HepG2 (cell line): Measurements from ENCODE around the gene GRIK4.

ENCODE experiments used
- GTF2F1 ChIP-seq: fragments of 150-350 bp; IDR thresholded peaks from 2 replicates; pipeline ENCODE4 v1.6.1; 2014; ENCODE audit warnings: low read length
- MTA3 ChIP-seq: sonication (generic); formaldehyde crosslinking; IDR thresholded peaks from 2 replicates; pipeline ENCODE4 v1.4.0; 2020; ENCODE audit warnings: missing genetic modification reagents
- MYC ChIP-seq: sonication (generic); formaldehyde crosslinking; IDR thresholded peaks from 2 replicates; pipeline ENCODE4 v1.9.0; 2021; ENCODE audit warnings: missing genetic modification reagents, borderline replicate concordance
- RAD51 ChIP-seq: fragments of 450-650 bp; IDR thresholded peaks from 2 replicates; pipeline ENCODE4 v1.6.1; 2016; ENCODE audit warnings: borderline replicate concordance
- TF ChIP-seq, protein P1 (sequence below): sonication (generic); formaldehyde crosslinking; IDR thresholded peaks from 2 replicates; pipeline ENCODE4 v1.5.0; 2020; ENCODE audit warnings: mild to moderate bottlenecking, missing genetic modification reagents, moderate library complexity
- TF ChIP-seq, protein P2 (sequence below): sonication (generic); formaldehyde crosslinking; IDR thresholded peaks from 2 replicates; pipeline ENCODE4 v1.5.0; 2020; ENCODE audit warnings: missing genetic modification reagents, mild to moderate bottlenecking, borderline replicate concordance
- TF ChIP-seq, protein P3 (sequence below), 2 experiments: IDR thresholded peaks; 2 replicates each; pipeline ENCODE4 v1.6.1; 2011 to 2012; ENCODE audit warnings: low read length in 2 of 2, borderline replicate concordance in 1 of 2, low read depth in 1 of 2, mild to moderate bottlenecking in 1 of 2, moderate library complexity in 1 of 2

DNA sequence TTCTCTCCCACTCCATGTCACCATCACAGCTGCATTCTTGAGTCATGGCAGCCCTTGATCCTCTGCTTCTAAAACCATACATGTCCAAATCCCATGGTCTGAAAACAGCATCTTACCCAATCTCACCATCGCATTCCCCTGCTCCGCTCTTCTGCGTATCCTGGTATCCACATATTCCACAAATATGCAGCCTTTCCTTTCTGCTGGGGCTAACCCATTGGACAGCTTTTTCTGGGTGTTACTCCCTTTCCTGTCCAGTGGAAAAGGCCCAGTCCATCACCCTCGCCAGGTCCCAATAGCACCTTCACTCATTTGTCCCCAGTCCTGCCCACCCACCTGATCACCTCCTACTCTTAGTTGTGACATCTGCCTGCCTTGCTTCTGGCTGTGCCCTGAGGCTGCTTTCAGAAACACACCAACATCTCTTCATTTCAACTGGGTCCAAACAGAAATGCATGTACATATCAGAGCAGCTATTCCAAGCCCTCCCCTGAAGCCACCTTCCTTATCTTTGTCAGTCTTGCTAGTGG, 274.7 kb downstream of the GRIK4 start:
- TF ChIP-seq MYC (CRISPR knock-in tag) (no peak), GTF2F1 (no peak), RAD51 (no peak), MTA3 (CRISPR knock-in tag) (no peak)
- TF ChIP-seq, protein P1, sequence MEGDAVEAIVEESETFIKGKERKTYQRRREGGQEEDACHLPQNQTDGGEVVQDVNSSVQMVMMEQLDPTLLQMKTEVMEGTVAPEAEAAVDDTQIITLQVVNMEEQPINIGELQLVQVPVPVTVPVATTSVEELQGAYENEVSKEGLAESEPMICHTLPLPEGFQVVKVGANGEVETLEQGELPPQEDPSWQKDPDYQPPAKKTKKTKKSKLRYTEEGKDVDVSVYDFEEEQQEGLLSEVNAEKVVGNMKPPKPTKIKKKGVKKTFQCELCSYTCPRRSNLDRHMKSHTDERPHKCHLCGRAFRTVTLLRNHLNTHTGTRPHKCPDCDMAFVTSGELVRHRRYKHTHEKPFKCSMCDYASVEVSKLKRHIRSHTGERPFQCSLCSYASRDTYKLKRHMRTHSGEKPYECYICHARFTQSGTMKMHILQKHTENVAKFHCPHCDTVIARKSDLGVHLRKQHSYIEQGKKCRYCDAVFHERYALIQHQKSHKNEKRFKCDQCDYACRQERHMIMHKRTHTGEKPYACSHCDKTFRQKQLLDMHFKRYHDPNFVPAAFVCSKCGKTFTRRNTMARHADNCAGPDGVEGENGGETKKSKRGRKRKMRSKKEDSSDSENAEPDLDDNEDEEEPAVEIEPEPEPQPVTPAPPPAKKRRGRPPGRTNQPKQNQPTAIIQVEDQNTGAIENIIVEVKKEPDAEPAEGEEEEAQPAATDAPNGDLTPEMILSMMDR (CRISPR knock-in tag) = no peak
- TF ChIP-seq, protein P2, sequence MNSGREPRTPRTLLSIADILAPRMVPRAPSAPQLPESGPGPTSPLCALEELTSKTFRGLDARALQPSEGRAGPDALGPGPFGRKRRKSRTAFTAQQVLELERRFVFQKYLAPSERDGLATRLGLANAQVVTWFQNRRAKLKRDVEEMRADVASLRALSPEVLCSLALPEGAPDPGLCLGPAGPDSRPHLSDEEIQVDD (CRISPR knock-in tag) = no peak
- TF ChIP-seq, protein P3, sequence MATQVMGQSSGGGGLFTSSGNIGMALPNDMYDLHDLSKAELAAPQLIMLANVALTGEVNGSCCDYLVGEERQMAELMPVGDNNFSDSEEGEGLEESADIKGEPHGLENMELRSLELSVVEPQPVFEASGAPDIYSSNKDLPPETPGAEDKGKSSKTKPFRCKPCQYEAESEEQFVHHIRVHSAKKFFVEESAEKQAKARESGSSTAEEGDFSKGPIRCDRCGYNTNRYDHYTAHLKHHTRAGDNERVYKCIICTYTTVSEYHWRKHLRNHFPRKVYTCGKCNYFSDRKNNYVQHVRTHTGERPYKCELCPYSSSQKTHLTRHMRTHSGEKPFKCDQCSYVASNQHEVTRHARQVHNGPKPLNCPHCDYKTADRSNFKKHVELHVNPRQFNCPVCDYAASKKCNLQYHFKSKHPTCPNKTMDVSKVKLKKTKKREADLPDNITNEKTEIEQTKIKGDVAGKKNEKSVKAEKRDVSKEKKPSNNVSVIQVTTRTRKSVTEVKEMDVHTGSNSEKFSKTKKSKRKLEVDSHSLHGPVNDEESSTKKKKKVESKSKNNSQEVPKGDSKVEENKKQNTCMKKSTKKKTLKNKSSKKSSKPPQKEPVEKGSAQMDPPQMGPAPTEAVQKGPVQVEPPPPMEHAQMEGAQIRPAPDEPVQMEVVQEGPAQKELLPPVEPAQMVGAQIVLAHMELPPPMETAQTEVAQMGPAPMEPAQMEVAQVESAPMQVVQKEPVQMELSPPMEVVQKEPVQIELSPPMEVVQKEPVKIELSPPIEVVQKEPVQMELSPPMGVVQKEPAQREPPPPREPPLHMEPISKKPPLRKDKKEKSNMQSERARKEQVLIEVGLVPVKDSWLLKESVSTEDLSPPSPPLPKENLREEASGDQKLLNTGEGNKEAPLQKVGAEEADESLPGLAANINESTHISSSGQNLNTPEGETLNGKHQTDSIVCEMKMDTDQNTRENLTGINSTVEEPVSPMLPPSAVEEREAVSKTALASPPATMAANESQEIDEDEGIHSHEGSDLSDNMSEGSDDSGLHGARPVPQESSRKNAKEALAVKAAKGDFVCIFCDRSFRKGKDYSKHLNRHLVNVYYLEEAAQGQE (IDR thresholded peaks at IDR 0.05; ENCODE audit: borderline replicate concordance in 1 of 2, low read depth in 1 of 2, low read length in 2 of 2) = no peak
